ENCODE data around the gene GLIS2. TPM values are rescaled to one million over a fixed set of nuclear protein-coding genes. Genes with fewer than 3 reads are reported as not detected.

Gene GLIS2
- total and polyA plus RNA-seq, 3 donors from 2014 or later: 4.8 to 15.0 (median 6.7) TPM

DNA sequence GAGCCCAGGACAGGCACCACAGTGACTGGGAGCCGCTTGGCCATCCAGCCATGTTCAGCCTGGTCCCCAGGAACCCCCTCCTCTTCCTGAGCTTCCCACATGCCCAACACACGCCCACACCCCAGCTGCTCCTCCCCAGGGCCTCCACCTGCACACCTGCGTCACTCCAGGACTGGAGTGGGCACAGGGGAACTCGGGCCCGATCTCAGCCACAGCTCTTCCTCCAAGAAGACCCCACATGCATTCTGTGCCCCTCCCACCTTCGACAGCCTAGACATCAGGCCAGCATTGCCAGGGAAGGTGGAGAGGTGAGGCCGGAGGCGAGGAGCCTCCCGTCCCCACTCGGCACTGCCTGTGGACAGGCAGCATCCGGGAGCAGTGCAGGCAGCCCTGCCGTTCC, 49.7 kb downstream of the GLIS2 start:
- no peak overlapping the region for H3K4me3 ChIP-seq
- TF ChIP-seq, protein P1, sequence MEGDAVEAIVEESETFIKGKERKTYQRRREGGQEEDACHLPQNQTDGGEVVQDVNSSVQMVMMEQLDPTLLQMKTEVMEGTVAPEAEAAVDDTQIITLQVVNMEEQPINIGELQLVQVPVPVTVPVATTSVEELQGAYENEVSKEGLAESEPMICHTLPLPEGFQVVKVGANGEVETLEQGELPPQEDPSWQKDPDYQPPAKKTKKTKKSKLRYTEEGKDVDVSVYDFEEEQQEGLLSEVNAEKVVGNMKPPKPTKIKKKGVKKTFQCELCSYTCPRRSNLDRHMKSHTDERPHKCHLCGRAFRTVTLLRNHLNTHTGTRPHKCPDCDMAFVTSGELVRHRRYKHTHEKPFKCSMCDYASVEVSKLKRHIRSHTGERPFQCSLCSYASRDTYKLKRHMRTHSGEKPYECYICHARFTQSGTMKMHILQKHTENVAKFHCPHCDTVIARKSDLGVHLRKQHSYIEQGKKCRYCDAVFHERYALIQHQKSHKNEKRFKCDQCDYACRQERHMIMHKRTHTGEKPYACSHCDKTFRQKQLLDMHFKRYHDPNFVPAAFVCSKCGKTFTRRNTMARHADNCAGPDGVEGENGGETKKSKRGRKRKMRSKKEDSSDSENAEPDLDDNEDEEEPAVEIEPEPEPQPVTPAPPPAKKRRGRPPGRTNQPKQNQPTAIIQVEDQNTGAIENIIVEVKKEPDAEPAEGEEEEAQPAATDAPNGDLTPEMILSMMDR (IDR thresholded peaks at IDR 0.05): no peak
- TF ChIP-seq POLR2A (IDR thresholded peaks at IDR 0.05): no peak
- intact Hi-C loops (cut with DNase I; ENCODE audit: low total_unique reads): no loop called here
- H3K4me1 ChIP-seq: peaks cover 8% of the 10 kb centered on the region
- H3K9me3 ChIP-seq: no peaks in the 10 kb centered on the region
- no peak overlapping the region for H3K27ac ChIP-seq
- 93 to 100% methylated on average over 2 to 12 of the region's 12 CpGs for WGBS, 2 donors
- no peaks in the 10 kb centered on the region for H3K36me3 ChIP-seq (ENCODE audit: low read depth, missing control alignments)
- DNase-seq: no peak
- H3K27me3 ChIP-seq: no peaks in the 10 kb centered on the region

DNA sequence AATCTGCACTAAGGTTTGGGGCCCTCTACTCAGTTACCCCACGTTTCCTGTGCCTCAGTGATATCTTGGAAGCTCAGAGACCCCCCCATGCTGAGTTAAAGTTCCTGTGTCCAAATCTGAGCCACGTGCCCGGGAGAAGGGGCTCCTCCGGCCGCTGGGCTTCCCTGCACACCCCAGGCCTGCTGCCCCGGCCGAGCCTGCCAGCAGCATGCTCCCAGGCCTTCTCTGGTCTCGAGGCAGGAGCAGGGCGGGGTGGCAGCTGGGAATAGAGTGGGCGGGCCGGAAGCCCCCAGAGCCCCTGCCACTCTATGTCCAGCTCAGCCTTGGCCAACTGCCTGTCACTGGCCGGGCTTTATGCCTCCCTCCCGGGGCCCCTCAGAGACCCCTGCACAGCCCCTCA, 50.1 kb downstream of the GLIS2 start:
- H3K27me3 ChIP-seq: no peaks in the 10 kb centered on the region
- no peak for TF ChIP-seq POLR2A (IDR thresholded peaks at IDR 0.05)
- TF ChIP-seq, protein P1 (IDR thresholded peaks at IDR 0.05): no peak
- H3K9me3 ChIP-seq: no peaks in the 10 kb centered on the region
- no peak for DNase-seq
- H3K4me3 ChIP-seq: no peak overlapping the region
- no peak overlapping the region for H3K27ac ChIP-seq
- H3K36me3 ChIP-seq (ENCODE audit: low read depth, missing control alignments): no peaks in the 10 kb centered on the region
- intact Hi-C loops (cut with DNase I; ENCODE audit: low total_unique reads): no loop called here
- H3K4me1 ChIP-seq: peaks cover 11% of the 10 kb centered on the region
- 95 to 97% methylated on average over 6 to 13 of the region's 13 CpGs for WGBS, 2 donors

DNA sequence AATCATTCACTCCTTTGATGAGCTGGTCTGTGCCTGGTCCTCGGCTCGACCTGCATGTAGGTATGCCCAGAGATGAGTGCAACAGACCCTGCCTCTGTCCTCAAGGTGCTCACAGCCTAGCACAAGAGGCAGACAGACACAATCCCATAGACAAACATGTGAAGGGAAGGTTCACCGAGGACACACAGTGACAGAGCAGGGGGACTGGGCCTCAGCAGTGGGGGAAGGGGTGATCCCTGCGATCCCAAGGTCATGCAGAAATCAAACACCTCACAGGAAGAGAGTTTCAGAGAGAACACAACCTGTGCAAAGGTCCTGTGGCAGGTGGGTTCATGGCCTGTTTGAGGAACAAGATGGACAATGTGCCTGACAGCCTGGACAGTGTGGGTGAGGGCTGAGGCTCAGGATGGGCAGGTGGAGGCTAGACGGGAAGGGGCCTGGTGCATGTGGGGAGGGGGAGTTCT, 51.6 kb downstream of the GLIS2 start:
- H3K4me3 ChIP-seq: no peak overlapping the region
- 96 to 98% methylated on average over 5 of the region's 5 CpGs for WGBS, 2 donors
- H3K4me1 ChIP-seq: peaks cover 11% of the 10 kb centered on the region
- intact Hi-C loops (cut with DNase I; ENCODE audit: low total_unique reads): no loop called here
- H3K27me3 ChIP-seq: no peaks in the 10 kb centered on the region
- no peak overlapping the region for H3K27ac ChIP-seq
- no peak for TF ChIP-seq POLR2A (IDR thresholded peaks at IDR 0.05)
- TF ChIP-seq, protein P1 (IDR thresholded peaks at IDR 0.05): no peak
- H3K36me3 ChIP-seq (ENCODE audit: low read depth, missing control alignments): no peaks in the 10 kb centered on the region
- H3K9me3 ChIP-seq: no peaks in the 10 kb centered on the region
- no peak for DNase-seq

DNA sequence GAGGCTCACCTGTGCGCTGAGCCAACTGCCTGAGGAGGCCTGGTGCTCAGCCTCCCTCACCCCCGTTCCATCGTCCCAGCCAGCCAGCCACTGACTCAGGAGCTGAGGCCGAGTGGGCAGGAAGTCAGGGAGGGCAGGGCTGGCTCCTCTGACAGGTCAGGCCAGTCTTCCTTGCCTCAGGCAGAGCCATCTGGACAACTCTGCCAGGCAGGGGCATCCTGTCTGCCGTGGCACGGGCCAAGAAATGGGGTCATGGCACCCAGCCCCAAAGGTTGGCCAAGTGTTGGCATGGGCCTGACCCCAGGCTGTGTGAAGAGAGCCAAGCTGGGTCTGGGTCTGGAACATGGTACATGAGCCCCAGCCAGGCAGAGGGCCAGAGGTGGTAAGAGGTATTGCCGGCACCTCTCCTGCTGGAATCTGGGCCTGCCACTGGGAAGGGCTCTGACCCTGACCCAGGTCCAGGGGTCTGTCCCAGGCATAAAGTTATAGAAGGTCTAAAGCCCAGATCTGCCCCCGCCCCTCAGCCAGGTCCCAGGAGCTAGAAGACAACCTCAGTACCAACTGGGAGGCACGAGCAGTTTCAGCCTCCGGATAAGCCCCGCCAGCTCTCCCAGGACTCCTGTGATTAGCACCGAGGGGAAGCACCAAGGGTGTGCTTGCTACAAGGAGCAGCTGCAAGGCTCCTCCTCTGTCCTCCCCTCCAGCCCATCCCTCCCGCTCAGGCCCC, 53.3 kb downstream of the GLIS2 start:
- WGBS, 2 donors: 82 to 85% methylated on average over 7 to 13 of the region's 13 CpGs
- DNase-seq: no peak

More for the DNA sequence above, 53.3 kb downstream of the GLIS2 start:
- intact Hi-C loops (cut with DNase I; ENCODE audit: low total_unique reads): no loop called here
- Histone ChIP-seq H3K36me3 (ENCODE audit: low read depth, missing control alignments) (no peaks in the 10 kb centered on the region), H3K27ac (no peak overlapping the region), H3K9me3 (no peaks in the 10 kb centered on the region), H3K4me1 (peaks cover 20% of the 10 kb centered on the region), H3K4me3 (no peak overlapping the region), H3K27me3 (no peaks in the 10 kb centered on the region)
- TF ChIP-seq, protein P1 (IDR thresholded peaks at IDR 0.05): no peak
- no peak for TF ChIP-seq POLR2A (IDR thresholded peaks at IDR 0.05)

All from testis (tissue), 3 donors.